ENCODE results near the gene CCND1.
"Not testable (repeated sequence)": the region's sequence is repeated elsewhere in the genome, so short reads cannot be mapped to it uniquely, and the experiment has no call there.

Gene CCND1

DNA sequence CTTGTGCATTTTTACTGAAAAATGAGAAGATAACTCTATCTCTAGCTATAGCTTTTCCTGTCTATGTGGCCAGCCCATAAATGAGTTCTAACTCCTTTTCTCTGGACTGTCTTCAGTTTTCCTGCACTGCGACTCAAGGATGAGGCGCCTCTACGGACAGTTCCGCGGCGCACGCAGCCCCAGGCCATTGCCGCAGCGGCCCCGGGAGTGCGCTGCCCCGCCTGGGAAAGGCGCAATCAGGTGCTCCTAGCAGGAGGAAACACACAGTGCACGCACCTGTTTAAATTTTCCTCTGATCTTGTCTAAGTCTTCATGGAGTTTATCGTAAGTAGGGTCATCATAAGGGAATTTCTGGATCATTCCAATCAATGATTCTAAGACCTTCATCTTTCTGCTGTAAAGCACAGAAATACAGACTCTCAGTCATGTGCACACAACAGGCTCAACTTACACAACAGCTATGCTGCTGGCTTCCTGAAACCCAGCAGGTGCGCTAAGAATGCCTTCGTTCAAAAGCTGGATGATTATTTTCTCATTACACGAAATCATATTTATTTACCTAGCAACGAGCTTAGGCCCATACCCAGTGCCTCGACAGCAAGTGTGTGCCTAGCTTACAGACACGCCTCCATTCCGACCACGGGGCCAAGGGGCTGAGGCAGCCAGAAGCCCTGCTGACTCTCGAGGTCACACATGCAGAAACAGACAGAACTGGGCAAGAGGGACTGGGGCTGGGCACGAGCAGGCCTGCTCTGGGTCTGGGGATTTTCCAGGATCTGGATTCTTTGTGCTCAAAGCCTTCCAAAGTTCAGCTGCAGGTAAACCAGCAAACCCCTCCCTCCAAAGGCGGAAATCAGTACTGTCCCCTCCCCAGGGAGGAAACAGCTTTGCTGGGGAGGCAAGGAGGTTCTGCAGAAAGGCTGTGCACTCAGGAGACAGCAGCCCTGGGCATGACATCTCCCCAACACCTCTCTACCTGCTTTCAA lies 27.0 kb downstream of the CCND1 start:
- no peak for DNase-seq

- no peak for DNase-seq
These were observed 28.5 kb downstream of the CCND1 start for GRCh38 chr11:69669486-69669885.

GRCh38 chr11:69670158-69670845 lies 29.3 kb downstream of the CCND1 start:
- peak; percentile 83 to 87 for DNase-seq

GRCh38 chr11:69671734-69672465 lies 30.9 kb downstream of the CCND1 start:
- DNase-seq, result no peak

DNA sequence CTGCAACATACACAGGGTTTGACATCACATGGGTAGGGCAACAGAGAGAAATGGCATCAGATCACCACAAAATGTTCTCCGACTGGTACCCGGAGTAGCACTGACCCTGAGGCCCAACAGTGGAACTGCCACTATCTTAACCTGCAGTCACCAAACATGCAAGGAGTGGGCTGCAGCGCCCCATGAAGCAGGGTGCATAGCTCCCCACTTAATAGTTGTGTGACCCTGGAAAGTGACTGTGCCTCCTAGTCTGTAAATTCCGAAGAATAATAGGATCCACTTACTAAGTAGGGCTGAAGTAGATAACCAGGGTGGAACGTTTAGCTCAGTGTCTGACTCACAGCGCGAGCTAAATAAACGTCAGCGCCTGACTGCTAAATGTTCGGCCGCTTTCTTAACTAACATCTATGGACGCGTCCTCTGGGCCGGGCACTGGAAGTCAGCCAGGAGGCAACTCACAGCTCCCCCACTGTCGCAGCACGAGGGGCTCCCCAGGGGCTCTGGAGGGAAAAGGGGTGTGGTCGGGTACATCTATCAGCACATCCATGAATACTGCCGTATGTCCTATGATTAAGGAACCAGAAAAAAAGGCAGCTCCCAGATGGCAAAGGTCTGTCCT lies 33.4 kb downstream of the CCND1 start:
- no peak for DNase-seq

DNA sequence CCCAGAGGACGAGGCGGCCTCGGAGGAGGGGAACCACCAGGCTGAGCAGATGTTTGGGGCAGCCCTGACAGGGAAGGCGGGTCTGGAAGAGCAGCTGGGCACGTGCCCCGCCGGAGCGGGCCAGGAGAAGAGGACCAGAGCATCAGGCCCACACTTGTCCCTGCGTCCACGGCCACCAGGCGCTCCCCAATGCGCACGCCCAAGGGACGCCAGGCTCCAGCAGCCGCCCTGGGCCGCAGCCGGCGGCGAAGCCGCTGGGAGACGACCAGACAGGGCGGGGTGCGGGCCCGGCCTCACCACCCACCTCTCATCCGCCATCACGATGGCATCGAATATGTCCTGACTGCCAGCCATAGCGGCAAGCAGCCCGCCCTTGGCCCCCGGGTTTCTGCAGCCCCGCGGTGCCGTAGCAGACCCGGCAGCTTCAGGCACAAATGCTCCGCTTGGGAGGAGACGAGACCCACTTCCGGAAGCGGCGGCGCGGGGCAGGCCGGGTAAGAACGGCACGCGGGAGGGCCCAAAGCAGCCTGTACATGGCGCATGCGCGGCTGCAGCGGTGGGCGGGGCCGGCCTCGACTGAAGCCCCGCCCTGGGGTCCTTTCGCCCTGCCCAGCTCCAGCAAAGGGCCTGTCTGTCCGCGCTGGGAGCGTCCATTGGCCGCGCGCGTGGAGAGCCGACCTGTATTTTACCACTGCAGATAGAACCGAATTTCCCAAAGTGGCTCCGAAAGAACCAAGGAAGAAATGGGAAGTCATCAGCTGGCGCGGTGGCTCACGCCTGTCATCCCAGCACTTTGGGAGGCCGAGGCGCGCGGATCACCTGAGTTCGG lies 34.1 kb downstream of the CCND1 start, which contains the start of gene LTO1:
Gene LTO1, minus strand, starts transcription at position 468 of the 829 bp plus-strand sequence. Its CDS starts 114 bp downstream, at position 354.
- peak; percentile 92 to 94 for DNase-seq

DNA sequence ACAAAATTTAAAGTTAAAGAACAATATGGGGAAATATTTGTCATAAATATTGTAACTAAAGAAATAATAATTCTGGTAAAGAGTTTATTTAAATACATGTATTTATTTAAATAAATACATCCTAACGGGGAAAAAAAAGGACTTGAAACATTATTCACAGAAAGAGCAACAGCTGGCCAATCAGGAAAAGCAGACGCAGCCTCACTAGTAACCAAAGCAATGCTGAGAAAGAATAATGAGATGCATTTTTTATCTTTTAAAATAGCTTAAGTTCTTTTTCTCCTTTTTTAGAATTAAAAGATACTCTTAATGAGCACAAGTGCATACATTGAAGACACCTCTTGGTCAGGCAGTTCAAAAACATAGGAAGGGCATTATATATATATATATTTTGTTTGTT lies 36.8 kb downstream of the CCND1 start:
- DNase-seq, result no peak

DNA sequence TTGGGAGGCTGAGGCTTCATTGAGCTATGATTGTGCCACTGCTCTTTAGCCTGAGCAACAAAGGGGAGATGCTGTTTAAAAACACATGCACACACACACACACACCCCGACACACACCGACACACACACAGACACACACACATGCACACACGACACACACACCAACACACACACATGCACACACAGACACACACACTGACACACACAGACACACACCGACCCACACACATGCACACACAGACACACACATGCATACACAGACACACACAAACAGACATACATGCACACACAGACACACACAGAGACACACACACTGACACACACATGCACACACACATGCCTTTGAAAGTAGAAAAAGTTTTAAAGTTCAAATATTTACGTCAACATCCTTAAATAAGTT lies 39.7 kb downstream of the CCND1 start:
- no peak for DNase-seq

DNA sequence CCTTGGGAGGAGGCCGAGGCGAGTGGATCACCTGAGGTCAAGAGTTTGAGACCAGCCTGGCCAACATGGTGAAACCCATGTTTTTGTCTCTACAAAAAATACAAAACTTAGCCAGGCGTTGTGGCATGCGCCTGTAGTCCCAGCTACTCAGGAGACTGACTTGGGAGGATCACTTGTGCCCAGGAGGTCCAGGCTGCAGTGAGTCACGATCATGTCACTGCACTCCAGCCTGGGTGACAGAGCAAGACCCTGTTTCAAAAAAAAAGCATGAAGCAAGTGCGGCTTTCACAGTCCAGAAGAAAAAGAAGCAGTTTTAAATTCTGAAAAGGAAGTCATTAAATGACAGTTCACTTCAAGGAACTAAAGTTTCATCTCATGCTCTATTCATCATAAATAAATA lies 41.3 kb downstream of the CCND1 start:
- DNase-seq, result no peak

DNA sequence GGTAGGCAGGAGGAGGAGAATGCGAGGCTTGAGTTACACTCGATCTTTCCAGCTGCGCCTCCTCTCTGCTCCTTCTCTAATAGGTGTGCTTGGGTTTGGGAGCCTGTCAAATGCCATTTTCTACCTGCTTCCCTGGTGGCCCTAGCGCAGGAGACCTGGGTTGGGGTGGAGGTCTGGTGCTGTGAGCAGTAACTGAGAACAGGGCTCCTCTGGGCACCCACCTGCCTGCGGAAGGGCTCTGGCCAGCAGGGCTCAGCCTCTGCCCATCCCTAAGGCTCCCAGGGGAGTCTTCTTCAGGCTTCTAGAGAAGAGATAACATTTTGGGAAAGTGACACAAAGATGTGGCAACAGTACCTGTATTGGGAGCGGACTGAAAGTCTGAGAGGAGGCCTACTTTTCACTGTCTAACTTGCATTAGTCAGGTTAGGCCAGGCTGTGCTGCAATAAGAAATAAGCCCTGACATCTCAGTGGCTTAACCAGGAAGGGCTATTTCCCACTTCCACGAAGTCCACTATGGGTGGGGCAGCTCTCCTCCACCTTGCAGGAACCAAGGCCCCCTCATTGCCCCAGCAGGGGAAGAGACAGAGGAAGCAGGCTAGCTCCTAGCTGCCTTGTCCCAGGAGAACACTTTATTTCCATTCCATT lies 41.8 kb downstream of the CCND1 start:
- DNase-seq, result no peak

GRCh38 chr11:69683764-69684333 lies 42.9 kb downstream of the CCND1 start:
- no peak for DNase-seq

DNA sequence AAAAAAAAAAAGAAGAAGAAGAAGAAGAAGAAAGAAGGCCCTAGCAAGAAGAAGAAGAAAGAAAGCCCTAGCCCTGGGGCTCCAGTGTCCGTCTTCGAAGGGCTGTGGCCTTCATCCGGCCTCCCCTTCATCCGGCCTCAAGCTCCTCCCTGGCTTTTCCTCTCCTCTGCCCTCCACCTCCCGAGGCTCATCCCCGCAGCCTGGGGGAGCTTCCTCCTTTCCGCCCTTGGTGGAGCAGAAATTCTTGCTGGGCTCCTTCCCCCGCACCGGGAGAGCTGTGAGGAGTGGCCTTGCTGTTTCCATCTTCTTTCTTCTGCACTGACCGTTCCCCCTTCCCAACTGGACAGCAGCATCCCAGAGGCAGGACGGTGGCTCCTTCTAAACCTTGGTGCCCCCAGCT lies 43.7 kb downstream of the CCND1 start:
- DNase-seq, result no peak

- DNase-seq, result no peak
These were observed 44.4 kb downstream of the CCND1 start for GRCh38 chr11:69685348-69685747.

GRCh38 chr11:69686452-69686851 lies 45.5 kb downstream of the CCND1 start:
- no peak for DNase-seq

DNA sequence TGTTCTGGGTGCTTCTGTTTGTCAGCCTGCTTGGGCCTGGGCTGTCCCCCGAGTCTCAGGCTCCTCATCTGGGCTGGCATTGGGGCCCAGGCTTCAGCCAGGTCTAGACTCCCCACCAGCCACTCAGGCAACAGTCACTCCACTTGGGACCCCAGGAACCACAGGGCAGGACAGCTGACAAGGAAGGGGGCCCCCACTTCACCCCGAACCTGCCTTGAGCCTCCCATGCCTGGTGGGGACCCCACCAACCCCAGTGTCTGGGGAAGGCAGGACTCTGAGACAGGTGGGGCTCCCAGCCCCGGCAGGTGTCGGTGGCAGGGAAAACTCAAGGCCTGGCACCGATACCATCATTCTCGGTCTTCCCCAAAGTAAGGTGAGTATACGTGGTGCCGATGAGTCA lies 45.9 kb downstream of the CCND1 start:
- DNase-seq, result no peak

DNA sequence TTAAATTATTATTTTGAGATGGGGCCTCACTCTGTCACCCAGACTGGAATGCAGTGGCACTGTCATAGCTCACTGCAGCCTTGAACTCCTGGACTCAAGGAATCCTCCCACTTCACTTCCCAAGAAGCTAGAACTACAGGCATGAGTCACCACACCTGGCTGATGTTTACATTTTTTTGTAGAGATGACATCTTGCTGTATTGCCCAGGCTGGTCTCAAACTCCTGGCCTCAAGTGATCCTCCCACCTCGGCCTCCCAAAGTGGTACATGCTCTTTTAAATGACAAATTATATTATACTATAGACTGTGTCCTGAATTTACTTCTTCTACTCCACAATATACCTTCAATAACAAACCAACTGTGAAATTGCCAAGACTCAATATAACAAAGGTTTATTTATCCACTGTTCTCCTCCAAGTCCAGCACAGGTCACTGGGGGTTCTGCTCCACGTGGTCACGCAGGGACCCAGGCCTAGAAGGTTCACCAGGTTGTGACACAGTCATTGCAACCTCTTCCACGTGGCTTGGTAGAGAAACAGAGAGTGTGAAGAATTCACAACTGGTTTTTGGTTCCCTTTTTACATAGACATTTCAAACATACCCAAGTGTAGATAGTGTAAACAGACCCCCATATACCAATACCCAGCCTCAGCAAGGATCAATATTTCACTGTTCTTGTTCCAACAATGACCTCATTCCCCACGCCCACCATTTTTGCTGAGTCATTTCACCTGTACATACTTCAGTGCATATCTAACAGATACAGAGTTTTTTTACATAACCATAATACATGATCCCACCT lies 47.2 kb downstream of the CCND1 start:
- DNase-seq, result not testable (repeated sequence)

DNA sequence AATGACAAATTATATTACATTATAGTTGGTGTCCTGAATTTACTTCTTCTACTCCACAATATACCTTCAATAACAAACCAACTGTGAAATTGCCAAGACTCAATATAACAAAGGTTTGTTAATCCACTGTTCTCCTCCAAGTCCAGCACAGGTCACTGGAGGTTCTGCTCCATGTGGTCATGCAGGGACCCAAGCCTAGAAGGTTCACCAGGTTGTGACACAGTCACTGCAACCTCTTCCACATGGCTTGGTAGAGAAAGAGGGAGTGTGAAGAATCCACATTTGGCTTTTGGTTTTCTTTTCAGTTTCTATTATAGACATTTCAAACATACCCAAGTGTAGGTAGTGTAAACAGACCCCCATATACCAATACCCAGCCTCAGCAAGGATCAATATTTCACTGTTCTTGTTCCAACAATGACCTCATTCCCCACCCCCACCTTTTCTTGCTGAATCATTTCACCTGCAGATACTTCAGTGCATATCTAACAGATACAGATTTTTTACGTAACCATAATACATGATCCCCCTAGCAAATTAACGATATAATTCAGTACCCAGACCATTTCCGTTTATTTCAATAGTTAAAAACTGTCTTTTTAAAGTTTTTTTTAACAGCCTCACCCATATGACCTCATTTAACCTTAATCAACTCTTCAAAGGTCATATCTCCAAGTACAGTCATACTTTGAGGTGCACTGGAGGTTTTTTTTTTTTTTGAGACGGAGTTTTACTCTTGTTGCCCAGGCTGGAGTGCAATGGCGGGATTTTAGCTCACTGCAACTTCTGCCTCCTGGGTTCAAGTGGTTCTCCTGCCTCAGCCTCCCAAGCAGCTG lies 48.7 kb downstream of the CCND1 start:
- DNase-seq, result no peak

DNA sequence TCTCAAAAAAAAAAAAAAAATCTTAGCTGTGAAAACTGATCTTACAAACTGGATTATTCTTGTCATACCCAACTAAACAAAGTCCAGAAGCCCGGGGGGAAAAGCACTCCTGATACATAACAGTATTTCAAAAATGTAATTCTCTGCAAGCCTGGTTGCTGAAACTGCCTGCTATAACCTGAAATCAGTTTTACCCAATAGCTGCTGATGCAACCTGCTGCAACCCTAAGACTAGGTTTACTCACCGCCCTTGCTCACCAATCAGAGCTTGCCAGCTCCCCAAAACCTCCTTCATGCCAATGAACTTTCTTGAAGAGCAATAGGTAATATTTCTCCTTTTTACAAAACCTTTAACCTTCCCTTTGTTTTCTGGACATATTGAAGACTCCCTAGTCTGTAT lies 50.5 kb downstream of the CCND1 start:
- no peak for DNase-seq

- DNase-seq, result no peak
These were observed 51.5 kb downstream of the CCND1 start for GRCh38 chr11:69692422-69692821.
